ENCODE measurements around the gene MSANTD3. TPM values are rescaled to one million over a fixed set of nuclear protein-coding genes. Genes with fewer than 3 reads are reported as not detected.

MSANTD3 gene
- total RNA-seq, 1 experiment from 2014 or later = 35.7 TPM

DNA sequence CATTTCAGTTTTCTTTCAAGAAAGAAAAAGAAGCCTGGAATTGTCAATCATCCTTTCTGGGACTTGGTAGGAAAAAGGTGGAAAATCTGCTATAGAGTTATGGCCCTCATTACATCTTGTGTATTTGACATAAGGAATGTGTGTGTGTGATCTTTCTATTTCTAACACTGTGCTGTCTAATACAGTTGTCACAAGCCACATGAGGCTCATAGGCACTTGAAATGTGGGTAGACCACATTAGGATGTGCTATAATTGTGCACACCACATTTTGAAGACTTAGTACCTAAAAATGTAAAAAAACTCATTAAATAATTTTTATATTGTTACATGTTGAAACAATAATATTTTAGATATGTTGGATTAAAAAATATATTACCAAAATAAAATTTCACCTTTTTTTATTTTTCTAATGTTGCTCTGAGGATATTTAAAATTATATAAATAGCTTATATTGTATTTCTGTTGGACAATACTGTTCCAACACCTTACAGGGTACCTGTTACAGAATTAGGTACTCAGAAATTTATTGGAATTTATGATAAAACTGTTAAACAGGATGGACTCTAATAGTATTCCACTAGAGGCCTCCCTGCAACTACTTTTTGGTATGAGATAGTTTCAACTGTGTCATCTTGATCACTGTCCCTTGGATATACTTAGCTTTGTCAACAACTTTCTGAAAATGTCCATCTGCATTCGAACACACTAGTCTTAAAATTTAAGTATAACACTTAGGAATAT is 18.4 kb downstream of the MSANTD3 start:
- Histone ChIP-seq H2AFZ (ENCODE audit: low read length) (no peak overlapping the region), H2BK20ac (ENCODE audit: low read depth, low read length, poor library complexity, severe bottlenecking) (no peak overlapping the region), H4K91ac (ENCODE audit: insufficient read length, low read depth, low read length) (no peak overlapping the region), H3K23me2 (ENCODE audit: insufficient read length, low read depth, low read length, poor library complexity, severe bottlenecking) (no peaks in the 10 kb centered on the region), H3K4ac (ENCODE audit: low read depth, low read length) (no peak overlapping the region), H3K56ac (ENCODE audit: insufficient read length, low read depth, low read length) (no peak overlapping the region), H3K18ac (ENCODE audit: insufficient read length, low read depth, low read length) (no peak overlapping the region), H2BK15ac (ENCODE audit: low read depth, low read length) (no peak overlapping the region), H3K27ac (ENCODE audit: insufficient read length, low read depth, low read length) (no peak overlapping the region), H2BK12ac (ENCODE audit: insufficient read length, low read depth, low read length) (no peak overlapping the region), H3K14ac (ENCODE audit: insufficient read depth, low read length) (no peak overlapping the region), H3K4me2 (ENCODE audit: insufficient read depth, insufficient read length, low read length) (no peak overlapping the region), H3K23ac (ENCODE audit: insufficient read length, low read depth, low read length) (no peak overlapping the region), H3K9me3 (ENCODE audit: control insufficient read depth, low read depth, low read length) (no peaks in the 10 kb centered on the region), H3K79me2 (ENCODE audit: insufficient read depth, low read length) (no peaks in the 10 kb centered on the region), H3K27me3 (ENCODE audit: insufficient read depth, low read length) (no peaks in the 10 kb centered on the region), H2BK5ac (ENCODE audit: insufficient read length, low read length) (no peak overlapping the region), H2BK120ac (ENCODE audit: low read depth, low read length, poor library complexity, severe bottlenecking) (no peak overlapping the region), H2AK5ac (ENCODE audit: insufficient read length, low read length) (no peak overlapping the region), H3T11ph (ENCODE audit: low read length) (no peak overlapping the region), H4K8ac (replicated peaks; ENCODE audit: insufficient read length, low read depth, low read length) (no peak overlapping the region), H4K20me1 (ENCODE audit: control insufficient read depth, insufficient read depth, insufficient read length) (no peaks in the 10 kb centered on the region), H3K79me1 (ENCODE audit: insufficient read depth, low read depth, low read length, poor library complexity, severe bottlenecking) (no peaks in the 10 kb centered on the region), H3K4me1 (ENCODE audit: insufficient read depth, low read length) (0 out of 2 replicates have a peak, but pooled peaks cover 2% of the 10 kb centered on the region), H3K9ac (ENCODE audit: extremely low read depth, insufficient read length, low read length) (no peak overlapping the region), H4K5ac (ENCODE audit: insufficient read length, low read depth, low read length) (no peak overlapping the region)
- Mint-ChIP-seq H3K9me3 (no peaks in the 10 kb centered on the region), H3K4me1 (peaks cover 28 to 30% of the 10 kb centered on the region in 2 experiments), H3K27me3 (ENCODE audit: low read depth) (no peaks in the 10 kb centered on the region), H3K36me3 (ENCODE audit: insufficient read depth in 1 of 3, low read depth in 3 of 3) (peaks cover 15 to 31% (median 24%) of the 10 kb centered on the region in 3 experiments; a peak in 6 of 7 replicates), H3K27ac (no peak overlapping the region), H3K4me3 (no peak overlapping the region)
- no peak for DNase-seq
- TF ChIP-seq, protein P1, sequence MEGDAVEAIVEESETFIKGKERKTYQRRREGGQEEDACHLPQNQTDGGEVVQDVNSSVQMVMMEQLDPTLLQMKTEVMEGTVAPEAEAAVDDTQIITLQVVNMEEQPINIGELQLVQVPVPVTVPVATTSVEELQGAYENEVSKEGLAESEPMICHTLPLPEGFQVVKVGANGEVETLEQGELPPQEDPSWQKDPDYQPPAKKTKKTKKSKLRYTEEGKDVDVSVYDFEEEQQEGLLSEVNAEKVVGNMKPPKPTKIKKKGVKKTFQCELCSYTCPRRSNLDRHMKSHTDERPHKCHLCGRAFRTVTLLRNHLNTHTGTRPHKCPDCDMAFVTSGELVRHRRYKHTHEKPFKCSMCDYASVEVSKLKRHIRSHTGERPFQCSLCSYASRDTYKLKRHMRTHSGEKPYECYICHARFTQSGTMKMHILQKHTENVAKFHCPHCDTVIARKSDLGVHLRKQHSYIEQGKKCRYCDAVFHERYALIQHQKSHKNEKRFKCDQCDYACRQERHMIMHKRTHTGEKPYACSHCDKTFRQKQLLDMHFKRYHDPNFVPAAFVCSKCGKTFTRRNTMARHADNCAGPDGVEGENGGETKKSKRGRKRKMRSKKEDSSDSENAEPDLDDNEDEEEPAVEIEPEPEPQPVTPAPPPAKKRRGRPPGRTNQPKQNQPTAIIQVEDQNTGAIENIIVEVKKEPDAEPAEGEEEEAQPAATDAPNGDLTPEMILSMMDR (conservative IDR thresholded peaks at IDR 0.05) = no peak
- WGBS (ENCODE audit: extremely low coverage, insufficient read length, low lambda C conversion rate) = no CpG with 5 or more reads among the region's 1 CpG
